GM12864 (cell line): ENCODE measurements around the gene NPC2.

Source experiments
- DNase-seq: peaks from one replicate; pipeline ENCODE4 v3.0.0-alpha.2; 2011; ENCODE audit warnings: low read depth
- H3K4me3 ChIP-seq: 2 replicates; pipeline ENCODE4 v1.5.1; 2011; ENCODE audit warnings: mild to moderate bottlenecking, low read depth, low read length, control low read depth
- CTCF ChIP-seq: IDR thresholded peaks from 2 replicates; pipeline ENCODE4 v1.5.1; 2011; ENCODE audit warnings: low read depth, mild to moderate bottlenecking, moderate library complexity, low read length, control low read depth, inconsistent platforms; ENCODE audit errors: missing control alignments

Gene NPC2

GRCh38 chr14:74482571-74482970 is 10.5 kb downstream of the NPC2 start:
- DNase-seq = no peak
- no peak for TF ChIP-seq CTCF
- no peak overlapping the region for H3K4me3 ChIP-seq

DNA sequence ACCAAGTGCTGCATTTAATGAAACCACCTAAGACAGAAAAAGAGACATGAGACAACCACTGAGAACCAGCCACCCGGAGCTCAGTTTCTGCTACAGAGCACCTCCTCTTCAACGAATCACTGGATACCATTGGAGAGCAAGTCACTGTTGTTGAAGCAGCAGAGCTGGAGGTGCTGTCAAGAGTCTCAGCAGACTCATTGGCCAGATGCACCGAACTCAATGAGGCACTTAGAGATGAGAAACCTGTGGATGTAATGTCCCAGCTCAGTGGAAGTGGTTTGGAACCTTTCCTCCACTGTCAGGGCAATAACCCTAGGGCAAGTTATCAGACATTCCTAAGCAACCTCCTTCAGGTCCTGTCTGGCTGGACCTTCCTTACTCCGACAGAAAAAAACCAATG is 13.1 kb downstream of the NPC2 start:
- no peak for TF ChIP-seq CTCF
- H3K4me3 ChIP-seq = no peak overlapping the region
- DNase-seq = no peak

DNA sequence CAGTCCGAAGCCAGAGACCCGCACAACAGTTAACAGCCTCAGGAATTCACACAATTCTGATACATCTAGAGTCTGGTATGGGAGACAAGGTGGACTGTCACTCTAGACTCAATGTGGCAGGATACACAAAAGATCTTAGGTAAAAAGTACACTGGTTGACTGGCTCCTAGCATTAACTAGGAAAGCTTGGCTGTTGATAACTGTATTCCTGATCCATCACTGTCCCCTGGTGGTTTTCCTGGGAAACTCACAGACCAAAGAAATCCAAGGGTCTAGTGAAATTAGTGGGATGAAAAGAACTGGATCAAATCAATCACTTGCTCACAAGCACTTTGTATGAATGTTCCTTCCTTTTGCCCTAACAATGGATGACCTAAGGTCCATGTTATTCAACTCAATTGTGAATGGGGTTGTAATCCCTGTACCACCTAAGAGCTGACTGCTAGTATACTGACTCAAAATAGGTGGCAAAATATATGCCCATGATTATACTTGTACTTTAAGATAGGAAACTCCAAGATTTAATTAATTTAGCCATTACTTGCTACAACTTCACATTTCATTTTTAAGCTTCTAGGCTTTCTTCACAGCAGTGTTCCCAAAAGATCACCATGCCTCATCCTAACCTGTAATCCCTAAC is 14.0 kb downstream of the NPC2 start:
- TF ChIP-seq CTCF = peak; percentile 28
- no peak overlapping the region for H3K4me3 ChIP-seq
- no peak for DNase-seq

GRCh38 chr14:74476607-74477006 is 16.5 kb downstream of the NPC2 start:
- no peak for TF ChIP-seq CTCF
- no peak overlapping the region for H3K4me3 ChIP-seq
- DNase-seq = no peak

- no peak for TF ChIP-seq CTCF
- DNase-seq = no peak
- no peak overlapping the region for H3K4me3 ChIP-seq
Observed at GRCh38 chr14:74476107-74476506, 17.0 kb downstream of the NPC2 start.

DNA sequence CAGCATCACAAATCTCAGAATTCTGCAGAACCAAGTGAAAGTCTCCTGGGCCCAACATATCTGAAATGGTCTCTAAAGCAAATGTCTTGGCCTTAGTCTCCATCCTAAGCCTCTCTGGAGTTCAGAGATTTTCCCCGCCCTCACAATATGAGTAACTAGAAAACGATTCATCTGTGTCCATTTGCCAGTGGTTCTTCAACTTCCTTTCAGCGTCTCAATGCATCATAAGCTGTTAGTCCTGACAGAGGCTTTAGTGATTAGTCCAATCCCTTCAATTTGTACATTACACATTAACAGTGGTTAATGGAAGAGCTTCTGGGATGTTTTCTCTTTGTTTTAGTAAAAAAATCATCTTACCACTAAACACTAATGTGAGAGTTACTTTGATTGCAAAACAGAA is 17.4 kb downstream of the NPC2 start:
- no peak for TF ChIP-seq CTCF
- DNase-seq = no peak

GRCh38 chr14:74474376-74474775 is 18.7 kb downstream of the NPC2 start:
- H3K4me3 ChIP-seq = no peak overlapping the region
- no peak for TF ChIP-seq CTCF
- no peak for DNase-seq

More for the DNA sequence above, 17.4 kb downstream of the NPC2 start:
- no peak overlapping the region for H3K4me3 ChIP-seq
